HepG2 (cell line): ENCODE data around the gene C9orf40. TPM values are rescaled to one million over a fixed set of nuclear protein-coding genes. Genes with fewer than 3 reads are reported as not detected.

Source experiments
- ETV6 ChIP-seq: sonication (generic); formaldehyde crosslinking; conservative IDR thresholded peaks from 2 replicates; pipeline ENCODE4 v1.4.0; 2020; ENCODE audit warnings: missing genetic modification reagents
- FOSL2 ChIP-seq: sonication (generic); formaldehyde crosslinking; IDR thresholded peaks from 2 replicates; pipeline ENCODE4 v1.4.0; 2020; ENCODE audit warnings: missing genetic modification reagents
- GFI1 ChIP-seq: sonication (generic); formaldehyde crosslinking; IDR thresholded peaks from 2 replicates; pipeline ENCODE4 v1.5.0; 2020; ENCODE audit warnings: missing genetic modification reagents, mild to moderate bottlenecking, borderline replicate concordance
- HOXA5 ChIP-seq: sonication (generic); formaldehyde crosslinking; IDR thresholded peaks from 2 replicates; pipeline ENCODE4 v1.4.0; 2020; ENCODE audit warnings: missing genetic modification reagents
- NFIB ChIP-seq: sonication (generic); formaldehyde crosslinking; IDR thresholded peaks from 2 replicates; pipeline ENCODE4 v1.9.0; 2021; ENCODE audit warnings: missing genetic modification reagents, mild to moderate bottlenecking, borderline replicate concordance
- RFXANK ChIP-seq: IDR thresholded peaks from 2 replicates; pipeline ENCODE4 v1.6.1; 2016
- SMAD1 ChIP-seq: sonication (generic); formaldehyde crosslinking; IDR thresholded peaks from 2 replicates; pipeline ENCODE4 v1.4.0; 2020; ENCODE audit warnings: missing genetic modification reagents, low read depth, mild to moderate bottlenecking, borderline replicate concordance
- SOX5 ChIP-seq: IDR thresholded peaks from 2 replicates; pipeline ENCODE4 v1.6.1; 2016; ENCODE audit warnings: borderline replicate concordance
- TAF15 ChIP-seq: fragments of 200-400 bp; formaldehyde crosslinking; IDR thresholded peaks from one replicate; pipeline ENCODE4 v1.6.1; 2018; ENCODE audit warnings: mild to moderate bottlenecking, low read depth, low read length; ENCODE audit not compliant: poor library complexity, severe bottlenecking
- TGIF2 ChIP-seq: IDR thresholded peaks from 2 replicates; pipeline ENCODE4 v1.6.1; 2016; ENCODE audit warnings: control low read depth, missing compliant biosample characterization
- ZNF20 ChIP-seq: sonication (generic); formaldehyde crosslinking; IDR thresholded peaks from 2 replicates; pipeline ENCODE4 v1.4.0; 2020; ENCODE audit warnings: mild to moderate bottlenecking, moderate library complexity, missing genetic modification reagents
- ZNF777 ChIP-seq: sonication (generic); formaldehyde crosslinking; IDR thresholded peaks from 2 replicates; pipeline ENCODE4 v1.4.0; 2020; ENCODE audit warnings: missing genetic modification reagents
- ZNF83 ChIP-seq: sonication (generic); formaldehyde crosslinking; IDR thresholded peaks from 2 replicates; pipeline ENCODE4 v1.4.0; 2020; ENCODE audit warnings: missing genetic modification reagents, mild to moderate bottlenecking, borderline replicate concordance
- polyA plus RNA-seq, 8 experiments: library from polyadenylated mRNA; depleted of rRNA in 3 of 8; stranded (reverse) in 7 of 8; unstranded in 1 of 8; fragments of >200 nt; fragmentation: Illumina TruSeq in 4 of 8; extraction: Trizol in 4 of 8; gene quantifications; 2 replicates each; pipeline versions ENCODE4 v1.2.1 to v1.2.3, GENCODE V29; 2011 to 2016; ENCODE audit warnings: low read depth in 4 of 8, missing spikeins in 1 of 8, mixed read lengths in 1 of 8; ENCODE audit not compliant: insufficient read depth in 1 of 8
- total RNA-seq, 5 experiments: library from RNA; depleted of rRNA; stranded (reverse); fragments of >200 nt; fragmentation: Illumina TruSeq; extraction: Trizol; gene quantifications; 2 replicates each; pipeline ENCODE4 v1.2.3, GENCODE V29; 2016; ENCODE audit warnings: low read depth in 1 of 5
- TF ChIP-seq, protein P1 (sequence below): sonication (generic); formaldehyde crosslinking; IDR thresholded peaks from 2 replicates; pipeline ENCODE4 v1.4.0; 2020; ENCODE audit warnings: missing genetic modification reagents
- TF ChIP-seq, protein P2 (sequence below): sonication (generic); formaldehyde crosslinking; IDR thresholded peaks from 2 replicates; pipeline ENCODE4 v1.5.1; 2020; ENCODE audit warnings: mild to moderate bottlenecking, missing genetic modification reagents, moderate library complexity
- TF ChIP-seq, protein P3 (sequence below): sonication (generic); formaldehyde crosslinking; IDR thresholded peaks from 2 replicates; pipeline ENCODE4 v1.9.0; 2021; ENCODE audit warnings: missing genetic modification reagents, borderline replicate concordance
- TF ChIP-seq, protein P4 (sequence below): sonication (generic); formaldehyde crosslinking; IDR thresholded peaks from 2 replicates; pipeline ENCODE4 v1.4.0; 2020; ENCODE audit warnings: missing genetic modification reagents

The C9orf40 gene
- total and polyA plus RNA-seq, 2 of the 13 experiments (the other 11 are each of a cell fraction or from before 2014, with no cell fraction given): 3.0 to 13.5 TPM

DNA sequence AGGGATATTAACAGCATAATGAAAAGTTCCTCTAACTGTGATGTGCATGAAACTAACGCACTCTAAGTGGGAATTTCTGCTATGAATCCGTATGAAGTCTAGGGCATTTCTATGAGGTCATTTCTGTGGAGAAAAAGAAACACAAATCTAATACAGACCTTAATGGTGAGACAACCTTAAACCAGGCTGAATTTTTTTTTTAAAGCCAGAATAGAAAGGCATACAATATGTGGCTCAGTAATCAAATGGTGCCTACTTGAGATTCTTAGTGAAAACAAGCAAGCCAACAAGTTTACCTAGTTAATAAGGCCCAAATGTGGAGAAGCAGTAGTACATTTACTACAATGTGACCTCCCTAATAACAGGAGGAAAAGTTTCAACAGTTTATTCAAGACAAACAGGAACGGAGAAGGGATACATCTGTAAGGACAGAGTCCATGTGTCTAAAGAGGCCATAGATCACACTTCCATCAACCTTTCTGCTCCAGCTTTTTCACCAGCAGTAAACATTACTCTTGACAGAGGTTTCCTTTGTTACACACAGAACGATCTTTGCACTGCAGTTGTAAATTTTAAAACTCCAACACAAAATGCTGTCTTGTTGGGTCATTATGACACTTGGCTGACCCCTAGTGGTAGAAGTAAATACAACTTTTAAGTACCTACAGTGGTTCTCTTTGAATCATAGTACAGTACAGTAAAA lies 49.2 kb upstream of the C9orf40 start (continued):
- TF ChIP-seq, protein P1, sequence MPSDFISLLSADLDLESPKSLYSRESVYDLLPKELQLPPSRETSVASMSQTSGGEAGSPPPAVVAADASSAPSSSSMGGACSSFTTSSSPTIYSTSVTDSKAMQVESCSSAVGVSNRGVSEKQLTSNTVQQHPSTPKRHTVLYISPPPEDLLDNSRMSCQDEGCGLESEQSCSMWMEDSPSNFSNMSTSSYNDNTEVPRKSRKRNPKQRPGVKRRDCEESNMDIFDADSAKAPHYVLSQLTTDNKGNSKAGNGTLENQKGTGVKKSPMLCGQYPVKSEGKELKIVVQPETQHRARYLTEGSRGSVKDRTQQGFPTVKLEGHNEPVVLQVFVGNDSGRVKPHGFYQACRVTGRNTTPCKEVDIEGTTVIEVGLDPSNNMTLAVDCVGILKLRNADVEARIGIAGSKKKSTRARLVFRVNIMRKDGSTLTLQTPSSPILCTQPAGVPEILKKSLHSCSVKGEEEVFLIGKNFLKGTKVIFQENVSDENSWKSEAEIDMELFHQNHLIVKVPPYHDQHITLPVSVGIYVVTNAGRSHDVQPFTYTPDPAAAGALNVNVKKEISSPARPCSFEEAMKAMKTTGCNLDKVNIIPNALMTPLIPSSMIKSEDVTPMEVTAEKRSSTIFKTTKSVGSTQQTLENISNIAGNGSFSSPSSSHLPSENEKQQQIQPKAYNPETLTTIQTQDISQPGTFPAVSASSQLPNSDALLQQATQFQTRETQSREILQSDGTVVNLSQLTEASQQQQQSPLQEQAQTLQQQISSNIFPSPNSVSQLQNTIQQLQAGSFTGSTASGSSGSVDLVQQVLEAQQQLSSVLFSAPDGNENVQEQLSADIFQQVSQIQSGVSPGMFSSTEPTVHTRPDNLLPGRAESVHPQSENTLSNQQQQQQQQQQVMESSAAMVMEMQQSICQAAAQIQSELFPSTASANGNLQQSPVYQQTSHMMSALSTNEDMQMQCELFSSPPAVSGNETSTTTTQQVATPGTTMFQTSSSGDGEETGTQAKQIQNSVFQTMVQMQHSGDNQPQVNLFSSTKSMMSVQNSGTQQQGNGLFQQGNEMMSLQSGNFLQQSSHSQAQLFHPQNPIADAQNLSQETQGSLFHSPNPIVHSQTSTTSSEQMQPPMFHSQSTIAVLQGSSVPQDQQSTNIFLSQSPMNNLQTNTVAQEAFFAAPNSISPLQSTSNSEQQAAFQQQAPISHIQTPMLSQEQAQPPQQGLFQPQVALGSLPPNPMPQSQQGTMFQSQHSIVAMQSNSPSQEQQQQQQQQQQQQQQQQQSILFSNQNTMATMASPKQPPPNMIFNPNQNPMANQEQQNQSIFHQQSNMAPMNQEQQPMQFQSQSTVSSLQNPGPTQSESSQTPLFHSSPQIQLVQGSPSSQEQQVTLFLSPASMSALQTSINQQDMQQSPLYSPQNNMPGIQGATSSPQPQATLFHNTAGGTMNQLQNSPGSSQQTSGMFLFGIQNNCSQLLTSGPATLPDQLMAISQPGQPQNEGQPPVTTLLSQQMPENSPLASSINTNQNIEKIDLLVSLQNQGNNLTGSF: no peak
- TF ChIP-seq ZNF20 (CRISPR knock-in tag) (no peak), HOXA5 (CRISPR knock-in tag) (no peak), ZNF777 (CRISPR knock-in tag) (no peak), NFIB (CRISPR knock-in tag) (no peak), SOX5 (CRISPR knock-in tag) (peak; percentile 93), ZNF83 (no peak), RFXANK (CRISPR knock-in tag) (0 out of 2 replicates have a peak, but pooled peaks have one; percentile 48), GFI1 (CRISPR knock-in tag) (no peak), TAF15 (no peak), TGIF2 (CRISPR knock-in tag) (peak; percentile 26; the same call in 1 of the 2 replicates), FOSL2 (CRISPR knock-in tag) (peak; percentile 51; the same call in 1 of the 2 replicates), ETV6 (CRISPR knock-in tag) (no peak), SMAD1 (no peak)
- TF ChIP-seq, protein P2, sequence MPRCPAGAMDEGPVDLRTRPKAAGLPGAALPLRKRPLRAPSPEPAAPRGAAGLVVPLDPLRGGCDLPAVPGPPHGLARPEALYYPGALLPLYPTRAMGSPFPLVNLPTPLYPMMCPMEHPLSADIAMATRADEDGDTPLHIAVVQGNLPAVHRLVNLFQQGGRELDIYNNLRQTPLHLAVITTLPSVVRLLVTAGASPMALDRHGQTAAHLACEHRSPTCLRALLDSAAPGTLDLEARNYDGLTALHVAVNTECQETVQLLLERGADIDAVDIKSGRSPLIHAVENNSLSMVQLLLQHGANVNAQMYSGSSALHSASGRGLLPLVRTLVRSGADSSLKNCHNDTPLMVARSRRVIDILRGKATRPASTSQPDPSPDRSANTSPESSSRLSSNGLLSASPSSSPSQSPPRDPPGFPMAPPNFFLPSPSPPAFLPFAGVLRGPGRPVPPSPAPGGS (CRISPR knock-in tag): no peak
- TF ChIP-seq, protein P3, sequence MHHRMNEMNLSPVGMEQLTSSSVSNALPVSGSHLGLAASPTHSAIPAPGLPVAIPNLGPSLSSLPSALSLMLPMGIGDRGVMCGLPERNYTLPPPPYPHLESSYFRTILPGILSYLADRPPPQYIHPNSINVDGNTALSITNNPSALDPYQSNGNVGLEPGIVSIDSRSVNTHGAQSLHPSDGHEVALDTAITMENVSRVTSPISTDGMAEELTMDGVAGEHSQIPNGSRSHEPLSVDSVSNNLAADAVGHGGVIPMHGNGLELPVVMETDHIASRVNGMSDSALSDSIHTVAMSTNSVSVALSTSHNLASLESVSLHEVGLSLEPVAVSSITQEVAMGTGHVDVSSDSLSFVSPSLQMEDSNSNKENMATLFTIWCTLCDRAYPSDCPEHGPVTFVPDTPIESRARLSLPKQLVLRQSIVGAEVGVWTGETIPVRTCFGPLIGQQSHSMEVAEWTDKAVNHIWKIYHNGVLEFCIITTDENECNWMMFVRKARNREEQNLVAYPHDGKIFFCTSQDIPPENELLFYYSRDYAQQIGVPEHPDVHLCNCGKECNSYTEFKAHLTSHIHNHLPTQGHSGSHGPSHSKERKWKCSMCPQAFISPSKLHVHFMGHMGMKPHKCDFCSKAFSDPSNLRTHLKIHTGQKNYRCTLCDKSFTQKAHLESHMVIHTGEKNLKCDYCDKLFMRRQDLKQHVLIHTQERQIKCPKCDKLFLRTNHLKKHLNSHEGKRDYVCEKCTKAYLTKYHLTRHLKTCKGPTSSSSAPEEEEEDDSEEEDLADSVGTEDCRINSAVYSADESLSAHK (CRISPR knock-in tag): no peak
- TF ChIP-seq, protein P4, sequence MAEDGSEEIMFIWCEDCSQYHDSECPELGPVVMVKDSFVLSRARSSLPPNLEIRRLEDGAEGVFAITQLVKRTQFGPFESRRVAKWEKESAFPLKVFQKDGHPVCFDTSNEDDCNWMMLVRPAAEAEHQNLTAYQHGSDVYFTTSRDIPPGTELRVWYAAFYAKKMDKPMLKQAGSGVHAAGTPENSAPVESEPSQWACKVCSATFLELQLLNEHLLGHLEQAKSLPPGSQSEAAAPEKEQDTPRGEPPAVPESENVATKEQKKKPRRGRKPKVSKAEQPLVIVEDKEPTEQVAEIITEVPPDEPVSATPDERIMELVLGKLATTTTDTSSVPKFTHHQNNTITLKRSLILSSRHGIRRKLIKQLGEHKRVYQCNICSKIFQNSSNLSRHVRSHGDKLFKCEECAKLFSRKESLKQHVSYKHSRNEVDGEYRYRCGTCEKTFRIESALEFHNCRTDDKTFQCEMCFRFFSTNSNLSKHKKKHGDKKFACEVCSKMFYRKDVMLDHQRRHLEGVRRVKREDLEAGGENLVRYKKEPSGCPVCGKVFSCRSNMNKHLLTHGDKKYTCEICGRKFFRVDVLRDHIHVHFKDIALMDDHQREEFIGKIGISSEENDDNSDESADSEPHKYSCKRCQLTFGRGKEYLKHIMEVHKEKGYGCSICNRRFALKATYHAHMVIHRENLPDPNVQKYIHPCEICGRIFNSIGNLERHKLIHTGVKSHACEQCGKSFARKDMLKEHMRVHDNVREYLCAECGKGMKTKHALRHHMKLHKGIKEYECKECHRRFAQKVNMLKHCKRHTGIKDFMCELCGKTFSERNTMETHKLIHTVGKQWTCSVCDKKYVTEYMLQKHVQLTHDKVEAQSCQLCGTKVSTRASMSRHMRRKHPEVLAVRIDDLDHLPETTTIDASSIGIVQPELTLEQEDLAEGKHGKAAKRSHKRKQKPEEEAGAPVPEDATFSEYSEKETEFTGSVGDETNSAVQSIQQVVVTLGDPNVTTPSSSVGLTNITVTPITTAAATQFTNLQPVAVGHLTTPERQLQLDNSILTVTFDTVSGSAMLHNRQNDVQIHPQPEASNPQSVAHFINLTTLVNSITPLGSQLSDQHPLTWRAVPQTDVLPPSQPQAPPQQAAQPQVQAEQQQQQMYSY: no peak
